Right ventricle myocardium superior (tissue), 1 donor: Measurements from ENCODE around the gene RNF4. TPM values are rescaled to one million over a fixed set of nuclear protein-coding genes. Genes with fewer than 3 reads are reported as not detected.
A peak's percentile ranks its signal among the peaks of the same experiment; 100 is the strongest.

ENCODE experiments used
- ATAC-seq: fragments of 200-7000 bp; cut with Tn5 transposase; one replicate; pipeline ENCODE4 v1.9.1; 2020; ENCODE audit warnings: mild to moderate bottlenecking; ENCODE audit not compliant: poor library complexity
- DNase-seq: peaks from one replicate; pipeline ENCODE4 v3.0.0-alpha.2; 2020
- intact Hi-C: fragments of 100-400 bp; cut with DNase I; formaldehyde crosslinking; loops from one replicate; pipeline ENCODE4 v1.11.2; 2022
- total RNA-seq: library from RNA; stranded (reverse); fragmentation: NEBNext Ultra II Directional; extraction: Animal tissue kit (Norgen Biotek cat#: 25700); gene quantifications from one replicate; pipeline ENCODE4 v1.2.1, GENCODE V29; 2021
- donor health status: DM: no; HTN: yes; CAD: no; lungs with severe emphysema.

RNF4 gene
- total RNA-seq, 1 donor from 2014 or later = 22.3 TPM

- DNase-seq (peak; percentile 40), ATAC-seq (peak; percentile 53)
- intact Hi-C loops = no loop called here
These were observed 32.6 kb upstream of the RNF4 start for GRCh38 chr4:2436301-2436700.

- no peak for ATAC-seq
- peak; percentile 19 for DNase-seq
These were observed 32.0 kb upstream of the RNF4 start for GRCh38 chr4:2436761-2437474.

GRCh38 chr4:2437475-2438215 lies 31.3 kb upstream of the RNF4 start:
- intact Hi-C loops = no loop called here
- peak; percentile 24 for DNase-seq
- ATAC-seq = no peak

More at GRCh38 chr4:2436761-2437474, 32.0 kb upstream of the RNF4 start:
- intact Hi-C loops = no loop called here

- DNase-seq = peak; percentile 13
- intact Hi-C loops = no loop called here
- ATAC-seq = no peak
These were observed 29.8 kb upstream of the RNF4 start for GRCh38 chr4:2438822-2439718.

GRCh38 chr4:2441393-2442174 lies 27.3 kb upstream of the RNF4 start:
- DNase-seq (peak; percentile 68), ATAC-seq (peak; percentile 72)
- intact Hi-C loops = no loop called here

- intact Hi-C loops = no loop called here
- no peak for ATAC-seq
- DNase-seq = peak; percentile 24
These were observed 26.5 kb upstream of the RNF4 start for GRCh38 chr4:2442175-2442993.

GRCh38 chr4:2443061-2443730 lies 25.7 kb upstream of the RNF4 start:
- peak; percentile 29 for DNase-seq
- intact Hi-C loops = no loop called here
- no peak for ATAC-seq

GRCh38 chr4:2443956-2444740 lies 24.8 kb upstream of the RNF4 start:
- ATAC-seq = no peak
- DNase-seq = peak; percentile 17
- intact Hi-C loops = no loop called here

- ATAC-seq (no peak), DNase-seq (no peak)
- intact Hi-C loops = no loop called here
These were observed 23.8 kb upstream of the RNF4 start for GRCh38 chr4:2445130-2445529.

GRCh38 chr4:2445571-2445970 lies 23.3 kb upstream of the RNF4 start:
- no peak for ATAC-seq
- no peak for DNase-seq
- intact Hi-C loops = no loop called here

GRCh38 chr4:2446656-2447564 lies 22.0 kb upstream of the RNF4 start:
- DNase-seq (no peak), ATAC-seq (no peak)
- intact Hi-C loops = no loop called here

GRCh38 chr4:2448589-2448988 lies 20.3 kb upstream of the RNF4 start:
- peak; percentile 15 for DNase-seq
- no peak for ATAC-seq
- intact Hi-C loops = no loop called here

- ATAC-seq (no peak), DNase-seq (peak; percentile 24)
- intact Hi-C loops = no loop called here
These were observed 19.9 kb upstream of the RNF4 start for GRCh38 chr4:2449051-2449450.

- DNase-seq (peak; percentile 23), ATAC-seq (no peak)
- intact Hi-C loops = no loop called here
These were observed 19.2 kb upstream of the RNF4 start for GRCh38 chr4:2449511-2450392.
